IgD-negative memory B cell (primary cell): ENCODE results near the gene DNAJC1. TPM values are rescaled to one million over a fixed set of nuclear protein-coding genes. Genes with fewer than 3 reads are reported as not detected.
"Not testable (repeated sequence)": the region's sequence is repeated elsewhere in the genome, so short reads cannot be mapped to it uniquely, and the experiment has no call there.

Experiments used
- H3K27ac Mint-ChIP-seq, 3 donors: one replicate each; pipeline ENCODE4 v1.8.0; 2020 to 2022; ENCODE audit warnings: mild to moderate bottlenecking in 3 of 3, mixed read lengths in 3 of 3, moderate library complexity in 1 of 3
- H3K27me3 Mint-ChIP-seq: one replicate; pipeline ENCODE4 v1.8.0; 2021; ENCODE audit warnings: mixed read lengths
- H3K36me3 Mint-ChIP-seq: one replicate; pipeline ENCODE4 v1.8.0; 2020; ENCODE audit warnings: mild to moderate bottlenecking, mixed read lengths
- H3K4me1 Mint-ChIP-seq, 3 donors: one replicate each; pipeline ENCODE4 v1.8.0; 2020 to 2022; ENCODE audit warnings: mixed read lengths in 3 of 3, mild to moderate bottlenecking in 1 of 3
- H3K4me3 Mint-ChIP-seq, 4 donors: one replicate each; pipeline ENCODE4 v1.8.0; 2020 to 2022; ENCODE audit warnings: mild to moderate bottlenecking in 4 of 4, mixed read lengths in 4 of 4, moderate library complexity in 3 of 4
- H3K9me3 Mint-ChIP-seq, 3 donors: one replicate each; pipeline ENCODE4 v1.8.0; 2020 to 2021; ENCODE audit warnings: mixed read lengths in 3 of 3, mild to moderate bottlenecking in 1 of 3
- polyA plus RNA-seq: library from polyadenylated mRNA; unstranded; fragments of 300-500 nt; fragmentation: Illumina TruSeq; gene quantifications from one replicate; pipeline ENCODE4 v1.2.3, GENCODE V29; 2021

The DNAJC1 gene
- polyA plus RNA-seq, 1 donor from 2014 or later = 17.9 TPM

- H3K36me3 Mint-ChIP-seq = peaks cover 17% of the 10 kb centered on the region
- peak overlapping the region in 1 of 4 donors; percentile 75 for H3K4me3 Mint-ChIP-seq
Measured at GRCh38 chr10:21872771-21873170, 130.8 kb downstream of the DNAJC1 start.

GRCh38 chr10:21870849-21871248 lies 132.7 kb downstream of the DNAJC1 start:
- Mint-ChIP-seq H3K36me3 (peaks cover 27% of the 10 kb centered on the region), H3K27me3 (no peaks in the 10 kb centered on the region), H3K4me3 (no peak overlapping the region), H3K4me1 (no peaks in the 10 kb centered on the region), H3K27ac (no peak overlapping the region), H3K9me3 (peaks cover 8 to 19% (median 9%) of the 10 kb centered on the region in 3 donors)

More at GRCh38 chr10:21872771-21873170, 130.8 kb downstream of the DNAJC1 start:
- H3K27ac Mint-ChIP-seq, H3K27me3 Mint-ChIP-seq, H3K4me1 Mint-ChIP-seq: not testable (repeated sequence)
- peaks cover 9 to 19% (median 9%) of the 10 kb centered on the region in 3 donors for H3K9me3 Mint-ChIP-seq

- not testable (repeated sequence) for H3K27me3 Mint-ChIP-seq, H3K4me3 Mint-ChIP-seq, H3K4me1 Mint-ChIP-seq, H3K27ac Mint-ChIP-seq
- Mint-ChIP-seq H3K36me3 (peaks cover 27% of the 10 kb centered on the region), H3K9me3 (peaks cover 8 to 17% (median 9%) of the 10 kb centered on the region in 3 donors)
Measured at GRCh38 chr10:21869087-21869486, 134.4 kb downstream of the DNAJC1 start.

GRCh38 chr10:21860718-21861117 lies 142.8 kb downstream of the DNAJC1 start:
- no peak overlapping the region for H3K27ac Mint-ChIP-seq
- H3K4me3 Mint-ChIP-seq = no peak overlapping the region
- H3K9me3 Mint-ChIP-seq = no peaks in the 10 kb centered on the region
- H3K27me3 Mint-ChIP-seq = no peaks in the 10 kb centered on the region
- peaks cover 6% of the 10 kb centered on the region for H3K36me3 Mint-ChIP-seq
- H3K4me1 Mint-ChIP-seq = no peaks in the 10 kb centered on the region

GRCh38 chr10:21858455-21858854 lies 145.1 kb downstream of the DNAJC1 start:
- H3K9me3 Mint-ChIP-seq = peaks cover 0 to 3% (median 2%) of the 10 kb centered on the region in 3 donors
- no peaks in the 10 kb centered on the region for H3K4me1 Mint-ChIP-seq
- no peak overlapping the region for H3K4me3 Mint-ChIP-seq
- H3K27me3 Mint-ChIP-seq = no peaks in the 10 kb centered on the region
- H3K36me3 Mint-ChIP-seq = peaks cover 8% of the 10 kb centered on the region
- H3K27ac Mint-ChIP-seq = no peak overlapping the region

GRCh38 chr10:21849607-21850006 lies 153.9 kb downstream of the DNAJC1 start:
- H3K4me1 Mint-ChIP-seq = no peaks in the 10 kb centered on the region
- H3K4me3 Mint-ChIP-seq = no peak overlapping the region
- H3K27me3 Mint-ChIP-seq = no peaks in the 10 kb centered on the region
- H3K9me3 Mint-ChIP-seq = peaks cover 13 to 33% (median 14%) of the 10 kb centered on the region in 3 donors
- no peak overlapping the region for H3K27ac Mint-ChIP-seq
- H3K36me3 Mint-ChIP-seq = peaks cover 12% of the 10 kb centered on the region

- Mint-ChIP-seq H3K36me3 (peaks cover 2% of the 10 kb centered on the region), H3K27me3 (no peaks in the 10 kb centered on the region), H3K4me3 (no peak overlapping the region), H3K9me3 (peaks cover 14 to 19% (median 14%) of the 10 kb centered on the region in 3 donors), H3K4me1 (no peaks in the 10 kb centered on the region), H3K27ac (no peak overlapping the region)
Measured at GRCh38 chr10:21843645-21844044, 159.9 kb downstream of the DNAJC1 start.

GRCh38 chr10:21841273-21841672 lies 162.3 kb downstream of the DNAJC1 start:
- H3K4me3 Mint-ChIP-seq, H3K4me1 Mint-ChIP-seq, H3K27ac Mint-ChIP-seq, H3K36me3 Mint-ChIP-seq, H3K27me3 Mint-ChIP-seq: not testable (repeated sequence)
- peaks cover 9 to 12% (median 11%) of the 10 kb centered on the region in 3 donors for H3K9me3 Mint-ChIP-seq

- H3K4me3 Mint-ChIP-seq, H3K36me3 Mint-ChIP-seq: not testable (repeated sequence)
- H3K9me3 Mint-ChIP-seq = peaks cover 8 to 21% (median 14%) of the 10 kb centered on the region in 3 donors
Measured at GRCh38 chr10:21837487-21837886, 166.0 kb downstream of the DNAJC1 start.

GRCh38 chr10:21834574-21834973 lies 169.0 kb downstream of the DNAJC1 start:
- H3K27ac Mint-ChIP-seq, H3K36me3 Mint-ChIP-seq, H3K4me1 Mint-ChIP-seq, H3K27me3 Mint-ChIP-seq, H3K4me3 Mint-ChIP-seq: not testable (repeated sequence)
- H3K9me3 Mint-ChIP-seq = peaks cover 14 to 30% (median 30%) of the 10 kb centered on the region in 3 donors

More at GRCh38 chr10:21837487-21837886, 166.0 kb downstream of the DNAJC1 start:
- not testable (repeated sequence) for H3K4me1 Mint-ChIP-seq, H3K27me3 Mint-ChIP-seq, H3K27ac Mint-ChIP-seq

GRCh38 chr10:21832821-21833130 lies 170.8 kb downstream of the DNAJC1 start:
- H3K4me1 Mint-ChIP-seq = no peaks in the 10 kb centered on the region

GRCh38 chr10:21831986-21832820 lies 171.3 kb downstream of the DNAJC1 start:
- H3K36me3 Mint-ChIP-seq = peaks cover 7% of the 10 kb centered on the region
- no peak overlapping the region for H3K27ac Mint-ChIP-seq
- H3K4me1 Mint-ChIP-seq = no peaks in the 10 kb centered on the region
- H3K4me3 Mint-ChIP-seq = peak overlapping the region in 1 of 4 donors; percentile 24
- peaks cover 15 to 37% (median 36%) of the 10 kb centered on the region in 3 donors for H3K9me3 Mint-ChIP-seq
- no peaks in the 10 kb centered on the region for H3K27me3 Mint-ChIP-seq

More at GRCh38 chr10:21832821-21833130, 170.8 kb downstream of the DNAJC1 start:
- Mint-ChIP-seq H3K4me3 (peak overlapping the region in 1 of 4 donors; percentile 24), H3K27ac (no peak overlapping the region), H3K27me3 (no peaks in the 10 kb centered on the region), H3K36me3 (peaks cover 7% of the 10 kb centered on the region), H3K9me3 (peaks cover 15 to 34% (median 31%) of the 10 kb centered on the region in 3 donors)

GRCh38 chr10:21830037-21830436 lies 173.5 kb downstream of the DNAJC1 start:
- no peaks in the 10 kb centered on the region for H3K4me1 Mint-ChIP-seq
- H3K36me3 Mint-ChIP-seq = peaks cover 14% of the 10 kb centered on the region
- H3K4me3 Mint-ChIP-seq = peak overlapping the region in 1 of 4 donors; percentile 25

GRCh38 chr10:21827308-21827707 lies 176.2 kb downstream of the DNAJC1 start:
- no peaks in the 10 kb centered on the region for H3K27me3 Mint-ChIP-seq
- no peak overlapping the region for H3K4me3 Mint-ChIP-seq
- no peaks in the 10 kb centered on the region for H3K4me1 Mint-ChIP-seq
- H3K9me3 Mint-ChIP-seq = peaks cover 19 to 50% (median 35%) of the 10 kb centered on the region in 3 donors
- no peak overlapping the region for H3K27ac Mint-ChIP-seq
- peaks cover 20% of the 10 kb centered on the region for H3K36me3 Mint-ChIP-seq

More at GRCh38 chr10:21830037-21830436, 173.5 kb downstream of the DNAJC1 start:
- Mint-ChIP-seq H3K27ac (no peak overlapping the region), H3K9me3 (peaks cover 17 to 49% (median 39%) of the 10 kb centered on the region in 3 donors), H3K27me3 (no peaks in the 10 kb centered on the region)

- no peaks in the 10 kb centered on the region for H3K27me3 Mint-ChIP-seq
- H3K9me3 Mint-ChIP-seq = peaks cover 16 to 45% (median 32%) of the 10 kb centered on the region in 3 donors
- H3K4me3 Mint-ChIP-seq = peak overlapping the region in 1 of 4 donors; percentile 9
- H3K36me3 Mint-ChIP-seq = peaks cover 20% of the 10 kb centered on the region
- H3K4me1 Mint-ChIP-seq = no peaks in the 10 kb centered on the region
- H3K27ac Mint-ChIP-seq = no peak overlapping the region
Measured at GRCh38 chr10:21826725-21827124, 176.8 kb downstream of the DNAJC1 start.

GRCh38 chr10:21825345-21825744 lies 178.2 kb downstream of the DNAJC1 start:
- Mint-ChIP-seq H3K27me3 (no peaks in the 10 kb centered on the region), H3K27ac (no peak overlapping the region), H3K9me3 (peaks cover 16 to 38% (median 24%) of the 10 kb centered on the region in 3 donors), H3K4me3 (no peak overlapping the region), H3K36me3 (peaks cover 18% of the 10 kb centered on the region), H3K4me1 (no peaks in the 10 kb centered on the region)
